B cell (primary cell): ENCODE data around the gene KNTC1. TPM values are rescaled to one million over a fixed set of nuclear protein-coding genes. Genes with fewer than 3 reads are reported as not detected.

Source experiments
- ATAC-seq: fragments of 200-7000 bp; cut with Tn5 transposase; one replicate; pipeline ENCODE4 v1.10.0; 2021; ENCODE audit warnings: low read depth, mild to moderate bottlenecking, moderate number of reproducible peaks, moderate library complexity
- CTCF ChIA-PET: fragments of 350-600 bp; sonication (Branson Sonifier 250); formaldehyde crosslinking; loops from one replicate; lab custom pipeline; 2021; ENCODE audit warnings: antibody characterized with exemption, inconsistent platforms; lab: Charles Lee
- POLR2A ChIA-PET: fragments of 350-600 bp; sonication (Branson Sonifier 250); formaldehyde crosslinking; loops from one replicate; lab custom pipeline; 2021; ENCODE audit warnings: antibody characterized with exemption; lab: Charles Lee
- DNase-seq: peaks from one replicate; pipeline ENCODE4 v3.0.0; 2013
- H2AFZ ChIP-seq: 2 replicates; pipeline ENCODE4 v1.6.1; 2012; ENCODE audit warnings: mild to moderate bottlenecking, low read depth, low read length; ENCODE audit not compliant: insufficient read depth, poor library complexity, severe bottlenecking
- H3K27ac ChIP-seq, 2 donors: 1 replicate in 1 of 2; 2 replicates in 1 of 2; pipeline ENCODE4 v1.5.1; 2012 to 2013; ENCODE audit warnings: low read length in 2 of 2, mild to moderate bottlenecking in 2 of 2, moderate library complexity in 1 of 2
- H3K27me3 ChIP-seq, 4 experiments: fragments of 200-600 bp in 1 of 4; sonication (generic) in 1 of 4; replicated peaks in 1 of 4; 1 replicate in 2 of 4; 2 replicates in 2 of 4; pipeline versions ENCODE4 v1.6.1 to v1.7.0; 2013 to 2016; ENCODE audit warnings: low read length in 3 of 4, mild to moderate bottlenecking in 2 of 4, mixed read lengths in 1 of 4, moderate library complexity in 1 of 4; ENCODE audit not compliant: insufficient read depth in 4 of 4, control insufficient read depth in 3 of 4; ENCODE audit errors: control extremely low read depth in 1 of 4
- H3K36me3 ChIP-seq, 2 experiments: replicated peaks in 1 of 2; 1 replicate in 1 of 2; 2 replicates in 1 of 2; pipeline versions ENCODE4 v1.6.1 to v1.7.1; 2013; ENCODE audit warnings: low read length in 1 of 2; ENCODE audit not compliant: insufficient read depth in 2 of 2, control insufficient read depth in 1 of 2; ENCODE audit errors: control extremely low read depth in 1 of 2, extremely low read depth in 1 of 2
- H3K4me1 ChIP-seq, 2 donors: fragments of 200-600 bp in 1 of 2; sonication (generic) in 1 of 2; 1 replicate in 1 of 2; 2 replicates in 1 of 2; pipeline versions ENCODE4 v1.5.1 to v1.6.1; 2013 to 2017; ENCODE audit warnings: low read length in 2 of 2; ENCODE audit not compliant: control insufficient read depth in 2 of 2, insufficient read depth in 2 of 2
- H3K4me2 ChIP-seq: replicated peaks from 2 replicates; pipeline ENCODE3; 2012; ENCODE audit warnings: mild to moderate bottlenecking, low read depth, low read length; ENCODE audit not compliant: poor library complexity, severe bottlenecking
- H3K4me3 ChIP-seq, 5 experiments: fragments of 200-600 bp in 1 of 5; sonication (generic) in 1 of 5; 1 replicate in 3 of 5; 2 replicates in 2 of 5; pipeline versions ENCODE4 v1.5.1 to v1.7.0; 2011 to 2016; ENCODE audit warnings: low read length in 4 of 5, mild to moderate bottlenecking in 4 of 5, low read depth in 2 of 5, control low read depth in 1 of 5, moderate library complexity in 1 of 5; ENCODE audit not compliant: insufficient read depth in 1 of 5; ENCODE audit errors: control extremely low read depth in 1 of 5, extremely low read depth in 1 of 5
- H3K79me2 ChIP-seq: fragments of 200-600 bp; sonication (generic); one replicate; pipeline ENCODE4 v1.6.0; 2016; ENCODE audit warnings: low read length; ENCODE audit not compliant: control insufficient read depth, insufficient read depth
- H3K9ac ChIP-seq: fragments of 200-600 bp; sonication (generic); 2 replicates; pipeline ENCODE4 v1.6.1; 2017; ENCODE audit warnings: mild to moderate bottlenecking, low read length, moderate library complexity
- H3K9me3 ChIP-seq, 3 donors: one replicate each; pipeline versions ENCODE4 v1.6.1 to v1.7.1; 2013; ENCODE audit warnings: low read length in 2 of 3; ENCODE audit not compliant: control insufficient read depth in 2 of 3, insufficient read depth in 1 of 3; ENCODE audit errors: control extremely low read depth in 1 of 3
- H4K20me1 ChIP-seq: 2 replicates; pipeline ENCODE4 v1.6.0; 2012; ENCODE audit warnings: mild to moderate bottlenecking, low read length; ENCODE audit not compliant: insufficient read depth, control insufficient read depth, poor library complexity, severe bottlenecking
- H3K27ac Mint-ChIP-seq: one replicate; pipeline ENCODE4 v1.8.0; 2021; ENCODE audit warnings: mixed read lengths
- H3K27me3 Mint-ChIP-seq: one replicate; pipeline ENCODE4 v1.8.0; 2021; ENCODE audit warnings: mixed read lengths
- H3K4me1 Mint-ChIP-seq: one replicate; pipeline ENCODE4 v1.8.0; 2021; ENCODE audit warnings: mixed read lengths
- H3K4me3 Mint-ChIP-seq: one replicate; pipeline ENCODE4 v1.8.0; 2021; ENCODE audit warnings: mixed read lengths
- H3K9me3 Mint-ChIP-seq: one replicate; pipeline ENCODE4 v1.8.0; 2022; ENCODE audit warnings: mixed read lengths; ENCODE audit not compliant: insufficient read depth
- CTCF ChIP-seq: fragments of 200-600 bp; IDR thresholded peaks from one replicate; pipeline ENCODE4 v1.8.0; 2022; ENCODE audit warnings: antibody characterized with exemption, mild to moderate bottlenecking
- EZH2 ChIP-seq: IDR thresholded peaks from 2 replicates; pipeline ENCODE4 v1.6.1; 2012; ENCODE audit warnings: borderline replicate concordance, low read depth, mild to moderate bottlenecking, moderate library complexity, low read length; ENCODE audit not compliant: insufficient read depth, poor library complexity, severe bottlenecking
- WGBS: methylation state at CpG from one replicate; pipeline ENCODE4 v1.1.5; 2013; ENCODE audit warnings: missing lambda C conversion rate; ENCODE audit not compliant: insufficient coverage; 5-methylcytosine and 5-hydroxymethylcytosine counted together
- intact Hi-C: fragments of 100-400 bp; cut with micrococcal nuclease; formaldehyde crosslinking; loops from one replicate; pipeline ENCODE4 v1.10.0; 2022
- polyA plus RNA-seq: library from polyadenylated mRNA; depleted of rRNA; stranded (reverse); fragments of >200 nt; gene quantifications from 2 replicates; pipeline ENCODE4 v1.2.3, GENCODE V29; 2012
- total RNA-seq, 2 donors: library from RNA; stranded (reverse); fragments of 120-200 nt in 1 of 2; gene quantifications; 1 replicate in 1 of 2; 2 replicates in 1 of 2; pipeline versions ENCODE4 v1.2.3 to v1.2.4, GENCODE V29; 2013 to 2022

Gene KNTC1
- total and polyA plus RNA-seq, 2 donors (not counting 1 experiment from before 2014, with no cell fraction given): 27.1 to 52.4 TPM

GRCh38 chr12:122503783-122504590 lies 23.1 kb upstream of the KNTC1 start:
- peak overlapping the region in 1 of 2 donors; percentile 22 for H3K27ac ChIP-seq
- intact Hi-C loops: loop anchor here (10.0 kb wide), 1 partner anchor 699 kb away; the partner anchor contains the start of gene SETD1B
- no peaks in the 10 kb centered on the region for H3K27me3 ChIP-seq
- Mint-ChIP-seq H3K9me3 (no peaks in the 10 kb centered on the region), H3K4me1 (peaks cover 29% of the 10 kb centered on the region), H3K4me3 (no peak overlapping the region), H3K27me3 (no peaks in the 10 kb centered on the region), H3K27ac (peak overlapping the region; percentile 59)
- no CpG with 5 or more reads among the region's 6 CpGs for WGBS
- H3K4me1 ChIP-seq: peaks cover 15 to 27% of the 10 kb centered on the region in 2 donors
- H2AFZ ChIP-seq: no peak overlapping the region
- peaks cover 3 to 58% of the 10 kb centered on the region in 2 experiments for H3K36me3 ChIP-seq
- POLR2A ChIA-PET: interaction anchor here (0.7 to 1.0 kb wide), 2 partner anchors 9 to 22 kb away, joined by 3 to 4 read pairs; partner anchors contain the start of gene RSRC2
- H3K9ac ChIP-seq: no peak overlapping the region
- H3K9me3 ChIP-seq: no peaks in the 10 kb centered on the region
- H3K79me2 ChIP-seq: peaks cover 21% of the 10 kb centered on the region
- peaks cover 8% of the 10 kb centered on the region for H4K20me1 ChIP-seq
- H3K4me3 ChIP-seq: no peak overlapping the region
- H3K4me2 ChIP-seq: no peak overlapping the region
- TF ChIP-seq EZH2 (no peak), CTCF (no peak)
- ATAC-seq (no peak), DNase-seq (no peak)
- CTCF ChIA-PET: no interaction called here
